Measurements from ENCODE around the gene AQP12A. TPM values are rescaled to one million over a fixed set of nuclear protein-coding genes. Genes with fewer than 3 reads are reported as not detected.

AQP12A gene
- total and polyA plus RNA-seq, 2 donors (not counting 1 experiment from before 2014, with no cell fraction given): not detected

DNA sequence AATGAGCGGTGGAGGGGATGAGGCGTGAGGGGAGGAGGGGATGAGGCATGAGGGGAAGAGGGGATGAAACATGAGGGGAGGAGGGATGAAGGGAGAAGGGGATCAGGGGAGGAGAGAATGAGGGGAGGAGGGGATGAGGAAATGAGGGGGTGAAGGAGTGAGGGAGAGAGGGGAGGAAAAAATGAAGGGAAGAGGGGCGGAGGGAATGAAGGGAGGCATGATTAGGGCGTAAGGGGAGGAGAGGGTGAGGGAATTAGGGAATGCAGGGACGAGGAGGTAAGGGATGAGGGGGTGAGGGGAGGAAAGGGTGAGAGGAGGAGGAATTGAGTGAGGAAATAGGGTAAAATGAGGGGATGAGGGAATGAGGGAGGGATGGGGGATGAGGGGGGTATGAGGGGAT lies 40.5 kb downstream of the AQP12A start:
- no peak for TF ChIP-seq CTCF (conservative IDR thresholded peaks at IDR 0.05 in 1 of 2, IDR thresholded peaks at IDR 0.05 in 1 of 2; ENCODE audit: low read depth in 1 of 2, low read length in 2 of 2)

DNA sequence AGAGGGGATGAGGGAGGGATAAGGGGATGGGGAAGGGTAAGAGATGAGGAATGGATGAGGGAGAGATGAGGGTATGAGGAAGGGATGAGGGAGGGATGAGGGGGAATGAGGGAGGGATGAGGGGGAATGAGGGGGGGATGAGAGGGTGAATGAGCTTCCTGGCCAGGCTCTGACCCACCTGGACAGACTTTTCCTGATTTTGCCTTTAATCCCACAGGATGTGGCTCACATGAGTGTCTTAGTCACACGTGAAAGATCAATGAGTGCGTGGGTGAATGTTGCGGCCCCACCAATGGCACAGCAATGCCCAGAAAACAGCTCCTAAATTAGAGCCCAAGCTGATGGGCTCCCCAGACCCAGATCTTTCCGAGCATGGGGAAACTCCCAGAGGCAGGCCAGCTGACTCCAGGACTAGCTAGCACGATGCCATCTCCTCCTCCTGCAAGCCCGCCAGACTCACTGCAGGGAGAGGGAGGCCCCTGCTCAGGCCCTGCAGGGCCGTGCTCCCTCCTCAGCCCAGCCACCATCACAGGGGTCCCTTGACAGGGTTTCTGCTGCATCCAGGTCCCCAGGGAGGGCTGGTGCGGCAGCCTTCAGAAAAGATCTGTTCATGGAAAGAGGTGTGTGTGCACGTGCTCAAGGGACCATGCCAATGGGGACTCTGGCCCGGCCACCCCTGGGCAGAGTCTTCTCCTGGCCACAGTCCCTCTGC lies 41.4 kb downstream of the AQP12A start:
- Histone ChIP-seq H3K4me3 (replicated peaks in 1 of 4; ENCODE audit: control extremely low read depth in 1 of 4, insufficient read depth in 1 of 4, low read depth in 3 of 4, low read length in 4 of 4) (no peak overlapping the region), H3K36me3 (ENCODE audit: control insufficient read depth, insufficient read depth, low read length) (no peaks in the 10 kb centered on the region), H3K9me3 (ENCODE audit: control insufficient read depth, insufficient read depth, low read depth, low read length) (no peaks in the 10 kb centered on the region), H3K4me1 (ENCODE audit: control insufficient read depth, extremely low read depth, insufficient read depth, low read length) (no peaks in the 10 kb centered on the region), H3K27me3 (ENCODE audit: control insufficient read depth, insufficient read depth, low read length) (no peaks in the 10 kb centered on the region), H3K79me2 (ENCODE audit: control insufficient read depth, insufficient read depth, low read length) (no peaks in the 10 kb centered on the region), H3K27ac (ENCODE audit: insufficient read depth, low read length) (no peak overlapping the region), H3K9ac (ENCODE audit: insufficient read depth, low read length) (no peak overlapping the region), H4K20me1 (ENCODE audit: control insufficient read depth, extremely low read depth, insufficient read depth, low read length) (no peaks in the 10 kb centered on the region), H3K4me2 (ENCODE audit: extremely low read depth, insufficient read depth, low read length) (no peak overlapping the region), H2AFZ (ENCODE audit: low read length) (no peak overlapping the region)
- no peak for TF ChIP-seq EZH2 (IDR thresholded peaks at IDR 0.05; ENCODE audit: low read length, missing control alignments)
- no peak for TF ChIP-seq CTCF (conservative IDR thresholded peaks at IDR 0.05 in 1 of 2, IDR thresholded peaks at IDR 0.05 in 1 of 2; ENCODE audit: low read depth in 1 of 2, low read length in 2 of 2)
- DNase-seq (ENCODE audit: low read depth in 2 of 2): no peak

More for the DNA sequence above, 40.5 kb downstream of the AQP12A start:
- no peak for DNase-seq (ENCODE audit: low read depth in 2 of 2)
- no peak overlapping the region for H3K4me3 ChIP-seq (replicated peaks in 1 of 4; ENCODE audit: control extremely low read depth in 1 of 4, insufficient read depth in 1 of 4, low read depth in 3 of 4, low read length in 4 of 4)
- H3K27ac ChIP-seq (ENCODE audit: insufficient read depth, low read length): no peak overlapping the region
- no peaks in the 10 kb centered on the region for H3K27me3 ChIP-seq (ENCODE audit: control insufficient read depth, insufficient read depth, low read length)
- no peaks in the 10 kb centered on the region for H4K20me1 ChIP-seq (ENCODE audit: control insufficient read depth, extremely low read depth, insufficient read depth, low read length)
- no peaks in the 10 kb centered on the region for H3K9me3 ChIP-seq (ENCODE audit: control insufficient read depth, insufficient read depth, low read depth, low read length)
- H3K9ac ChIP-seq (ENCODE audit: insufficient read depth, low read length): no peak overlapping the region
- no peak overlapping the region for H2AFZ ChIP-seq (ENCODE audit: low read length)
- no peaks in the 10 kb centered on the region for H3K4me1 ChIP-seq (ENCODE audit: control insufficient read depth, extremely low read depth, insufficient read depth, low read length)
- no peak overlapping the region for H3K4me2 ChIP-seq (ENCODE audit: extremely low read depth, insufficient read depth, low read length)
- no peaks in the 10 kb centered on the region for H3K79me2 ChIP-seq (ENCODE audit: control insufficient read depth, insufficient read depth, low read length)
- no peaks in the 10 kb centered on the region for H3K36me3 ChIP-seq (ENCODE audit: control insufficient read depth, insufficient read depth, low read length)

DNA sequence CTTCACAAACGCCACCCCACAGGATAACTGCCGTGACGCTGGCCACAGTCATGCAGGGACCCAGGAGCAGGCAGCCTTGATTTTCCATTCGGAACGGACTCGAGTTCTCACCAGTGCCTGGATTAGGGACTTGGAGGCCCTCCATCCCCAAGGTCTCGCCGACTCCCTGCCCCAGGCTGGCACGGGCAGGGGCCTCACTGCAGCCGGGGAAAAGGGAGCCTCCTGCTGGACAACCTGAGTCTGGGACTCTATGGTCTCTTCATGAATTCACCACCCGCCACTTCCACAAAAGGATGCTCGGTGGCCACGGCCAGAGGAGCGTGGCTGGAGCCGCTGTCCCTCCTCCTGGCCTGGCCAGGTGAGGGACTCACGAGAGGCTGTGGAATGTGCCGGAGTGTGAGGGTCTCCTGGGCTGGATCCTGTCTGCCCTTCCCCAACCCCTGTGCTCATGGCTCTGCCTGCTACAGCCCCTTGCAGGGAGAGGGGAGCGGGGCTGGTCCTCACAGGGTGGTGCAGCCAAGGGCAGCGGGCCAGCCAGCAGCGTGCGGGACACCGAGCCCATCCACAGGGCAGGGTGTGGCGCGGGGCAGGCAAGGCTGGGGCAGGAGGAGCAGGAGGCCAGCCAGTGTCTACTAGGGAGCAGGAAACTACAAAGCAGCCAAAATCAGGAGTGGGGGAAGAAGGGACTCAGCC lies 42.3 kb downstream of the AQP12A start:
- no peaks in the 10 kb centered on the region for H4K20me1 ChIP-seq (ENCODE audit: control insufficient read depth, extremely low read depth, insufficient read depth, low read length)
- no peaks in the 10 kb centered on the region for H3K27me3 ChIP-seq (ENCODE audit: control insufficient read depth, insufficient read depth, low read length)
- H3K4me2 ChIP-seq (ENCODE audit: extremely low read depth, insufficient read depth, low read length): no peak overlapping the region
- H3K36me3 ChIP-seq (ENCODE audit: control insufficient read depth, insufficient read depth, low read length): no peaks in the 10 kb centered on the region
- TF ChIP-seq EZH2 (IDR thresholded peaks at IDR 0.05; ENCODE audit: low read length, missing control alignments) (no peak), CTCF (conservative IDR thresholded peaks at IDR 0.05 in 1 of 2, IDR thresholded peaks at IDR 0.05 in 1 of 2; ENCODE audit: low read depth in 1 of 2, low read length in 2 of 2) (no peak)
- no peak overlapping the region for H3K9ac ChIP-seq (ENCODE audit: insufficient read depth, low read length)
- no peak overlapping the region for H2AFZ ChIP-seq (ENCODE audit: low read length)
- no peaks in the 10 kb centered on the region for H3K4me1 ChIP-seq (ENCODE audit: control insufficient read depth, extremely low read depth, insufficient read depth, low read length)
- H3K4me3 ChIP-seq (replicated peaks in 1 of 4; ENCODE audit: control extremely low read depth in 1 of 4, insufficient read depth in 1 of 4, low read depth in 3 of 4, low read length in 4 of 4): no peak overlapping the region
- DNase-seq (ENCODE audit: low read depth in 2 of 2): no peak
- H3K9me3 ChIP-seq (ENCODE audit: control insufficient read depth, insufficient read depth, low read depth, low read length): no peaks in the 10 kb centered on the region
- H3K79me2 ChIP-seq (ENCODE audit: control insufficient read depth, insufficient read depth, low read length): no peaks in the 10 kb centered on the region
- no peak overlapping the region for H3K27ac ChIP-seq (ENCODE audit: insufficient read depth, low read length)
